Colonic mucosa (tissue), 4 donors: ENCODE measurements around the gene CHI3L1. TPM values are rescaled to one million over a fixed set of nuclear protein-coding genes. Genes with fewer than 3 reads are reported as not detected.

Source experiments
- DNase-seq: peaks from one replicate; pipeline ENCODE4 v3.0.0-alpha.2; 2020
- H3K27ac ChIP-seq: fragments of 200-600 bp; one replicate; pipeline ENCODE4 v1.8.0; 2021
- H3K27me3 ChIP-seq: fragments of 200-600 bp; one replicate; pipeline ENCODE4 v1.8.0; 2021
- H3K36me3 ChIP-seq: fragments of 200-600 bp; one replicate; pipeline ENCODE4 v1.8.0; 2021
- H3K4me1 ChIP-seq: fragments of 200-600 bp; one replicate; pipeline ENCODE4 v1.8.0; 2021; ENCODE audit warnings: mild to moderate bottlenecking
- H3K4me3 ChIP-seq: fragments of 200-600 bp; one replicate; pipeline ENCODE4 v1.8.0; 2021
- H3K9ac ChIP-seq, 2 donors: one replicate each; pipeline ENCODE4 v1.7.0; 2013; ENCODE audit warnings: control low read depth in 2 of 2, low read depth in 2 of 2, low read length in 2 of 2
- H3K9me3 ChIP-seq: fragments of 200-600 bp; one replicate; pipeline ENCODE4 v1.8.0; 2021
- intact Hi-C: fragments of 100-400 bp; cut with DNase I; formaldehyde crosslinking; loops from one replicate; pipeline ENCODE4 v1.14.1; 2022
- total RNA-seq, 2 donors: library from RNA; stranded (reverse); fragmentation: NEBNext Ultra II Directional in 1 of 2; extraction: Animal tissue kit (Norgen Biotek cat#: 25700) in 1 of 2; gene quantifications; one replicate each; pipeline ENCODE4 v1.2.1, GENCODE V29; 2021
- TF ChIP-seq, protein P1 (sequence below): fragments of 200-600 bp; IDR thresholded peaks from one replicate; pipeline ENCODE4 v1.8.0; 2022; ENCODE audit warnings: antibody characterized with exemption, mild to moderate bottlenecking
- donor health status: healthy.
- donor health status: DM: no; HTN: no; CAD: no.
- donor health status: DM: no; HTN: no; CAD: no.

CHI3L1 gene
- total RNA-seq, 2 donors from 2014 or later, result 0.61 to 1.3 TPM

DNA sequence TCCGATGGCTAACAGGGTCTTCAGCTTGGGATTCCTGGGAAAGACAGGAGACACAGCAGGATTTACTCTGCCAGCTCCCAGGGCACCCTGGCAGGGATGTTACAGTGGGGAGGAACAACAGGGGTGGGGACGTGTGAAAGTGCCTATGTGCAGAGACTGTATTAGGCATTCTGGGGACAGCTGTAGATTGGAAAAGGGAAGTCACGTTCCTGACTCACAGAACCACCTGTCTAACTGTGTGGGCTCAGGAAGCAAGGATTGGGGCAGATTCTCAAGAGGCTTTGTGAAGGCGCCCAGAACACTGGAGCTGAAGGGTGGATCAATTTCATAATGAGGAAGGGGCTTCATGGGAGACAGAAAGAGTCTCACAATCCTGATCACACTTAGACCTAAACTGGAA is 38.6 kb upstream of the CHI3L1 start:
- no peaks in the 10 kb centered on the region for H3K36me3 ChIP-seq
- no peaks in the 10 kb centered on the region for H3K4me1 ChIP-seq
- H3K9ac ChIP-seq, result no peak overlapping the region
- TF ChIP-seq, protein P1, sequence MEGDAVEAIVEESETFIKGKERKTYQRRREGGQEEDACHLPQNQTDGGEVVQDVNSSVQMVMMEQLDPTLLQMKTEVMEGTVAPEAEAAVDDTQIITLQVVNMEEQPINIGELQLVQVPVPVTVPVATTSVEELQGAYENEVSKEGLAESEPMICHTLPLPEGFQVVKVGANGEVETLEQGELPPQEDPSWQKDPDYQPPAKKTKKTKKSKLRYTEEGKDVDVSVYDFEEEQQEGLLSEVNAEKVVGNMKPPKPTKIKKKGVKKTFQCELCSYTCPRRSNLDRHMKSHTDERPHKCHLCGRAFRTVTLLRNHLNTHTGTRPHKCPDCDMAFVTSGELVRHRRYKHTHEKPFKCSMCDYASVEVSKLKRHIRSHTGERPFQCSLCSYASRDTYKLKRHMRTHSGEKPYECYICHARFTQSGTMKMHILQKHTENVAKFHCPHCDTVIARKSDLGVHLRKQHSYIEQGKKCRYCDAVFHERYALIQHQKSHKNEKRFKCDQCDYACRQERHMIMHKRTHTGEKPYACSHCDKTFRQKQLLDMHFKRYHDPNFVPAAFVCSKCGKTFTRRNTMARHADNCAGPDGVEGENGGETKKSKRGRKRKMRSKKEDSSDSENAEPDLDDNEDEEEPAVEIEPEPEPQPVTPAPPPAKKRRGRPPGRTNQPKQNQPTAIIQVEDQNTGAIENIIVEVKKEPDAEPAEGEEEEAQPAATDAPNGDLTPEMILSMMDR, result no peak
- intact Hi-C loops, result no loop called here
- no peak overlapping the region for H3K27ac ChIP-seq
- H3K9me3 ChIP-seq, result no peaks in the 10 kb centered on the region
- no peak overlapping the region for H3K4me3 ChIP-seq
- DNase-seq, result no peak
- H3K27me3 ChIP-seq, result no peaks in the 10 kb centered on the region

- no peak for DNase-seq
- Histone ChIP-seq H3K4me1 (no peaks in the 10 kb centered on the region), H3K9me3 (no peaks in the 10 kb centered on the region), H3K4me3 (no peak overlapping the region), H3K27me3 (no peaks in the 10 kb centered on the region), H3K27ac (no peak overlapping the region), H3K9ac (no peak overlapping the region), H3K36me3 (no peaks in the 10 kb centered on the region)
- TF ChIP-seq, protein P1, result no peak
- intact Hi-C loops, result no loop called here
These were observed 36.7 kb upstream of the CHI3L1 start for GRCh38 chr1:203223012-203223775.

DNA sequence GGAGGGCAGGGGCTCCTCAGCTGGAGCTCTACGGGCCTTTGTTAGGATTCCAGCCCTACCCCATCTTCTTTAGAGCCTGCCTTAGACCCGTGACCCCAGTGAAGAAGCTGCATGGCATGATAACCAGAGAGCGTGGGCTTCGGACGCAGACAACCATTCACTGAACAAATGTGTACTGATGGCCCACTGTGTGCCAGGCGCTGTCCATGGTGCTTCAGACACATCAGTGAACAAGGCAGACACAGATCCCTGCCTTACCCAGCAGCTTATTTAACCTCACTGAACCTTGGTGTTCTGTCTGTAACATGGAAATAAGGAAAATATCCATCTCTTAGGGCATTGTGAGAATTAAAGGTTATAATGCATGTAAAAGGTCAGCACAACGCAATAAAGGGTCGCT is 33.4 kb upstream of the CHI3L1 start:
- Histone ChIP-seq H3K27ac (no peak overlapping the region), H3K4me1 (no peaks in the 10 kb centered on the region), H3K9me3 (no peaks in the 10 kb centered on the region), H3K9ac (no peak overlapping the region), H3K4me3 (no peak overlapping the region), H3K27me3 (no peaks in the 10 kb centered on the region), H3K36me3 (no peaks in the 10 kb centered on the region)
- no peak for DNase-seq
- intact Hi-C loops, result loop anchor here (5.0 kb wide), 1 partner anchor 103 kb away; no protein-coding TSS in a partner anchor
- TF ChIP-seq, protein P1, result no peak

GRCh38 chr1:203219171-203219570 is 32.7 kb upstream of the CHI3L1 start:
- no peak for DNase-seq
- Histone ChIP-seq H3K27me3 (no peaks in the 10 kb centered on the region), H3K4me3 (no peak overlapping the region), H3K36me3 (no peaks in the 10 kb centered on the region), H3K4me1 (no peaks in the 10 kb centered on the region), H3K9ac (no peak overlapping the region), H3K9me3 (no peaks in the 10 kb centered on the region), H3K27ac (no peak overlapping the region)
- intact Hi-C loops, result loop anchor here (5.0 kb wide), 1 partner anchor 102 kb away; no protein-coding TSS in a partner anchor
- TF ChIP-seq, protein P1, result no peak

GRCh38 chr1:203217668-203218067 is 31.2 kb upstream of the CHI3L1 start:
- intact Hi-C loops, result loop anchor here (5.0 kb wide), 1 partner anchor 100 kb away; no protein-coding TSS in a partner anchor
- Histone ChIP-seq H3K4me3 (no peak overlapping the region), H3K27ac (no peak overlapping the region), H3K4me1 (no peaks in the 10 kb centered on the region), H3K36me3 (no peaks in the 10 kb centered on the region), H3K9me3 (no peaks in the 10 kb centered on the region), H3K9ac (no peak overlapping the region), H3K27me3 (no peaks in the 10 kb centered on the region)
- DNase-seq, result no peak
- TF ChIP-seq, protein P1, result no peak
